Neural cell (in vitro differentiated cells): ENCODE measurements around the gene TEX22. TPM values are rescaled to one million over a fixed set of nuclear protein-coding genes. Genes with fewer than 3 reads are reported as not detected.

Source experiments
- H2AFZ ChIP-seq: fragments of 200-600, 300-800 bp; sonication (generic), shearing (Covaris generic); 2 replicates; pipeline ENCODE4 v1.6.0; 2014; ENCODE audit warnings: low read depth, mild to moderate bottlenecking, antibody characterized with exemption, low read length, moderate library complexity
- H3F3A ChIP-seq: fragments of 200-600 bp; shearing (Covaris generic); 2 replicates; pipeline ENCODE4 v1.6.1; 2016; ENCODE audit warnings: mild to moderate bottlenecking, moderate library complexity, mixed read lengths, antibody characterized with exemption, low read length; ENCODE audit not compliant: insufficient read depth, poor library complexity, severe bottlenecking
- H3K27ac ChIP-seq: fragments of 200-600, 300-800 bp; sonication (generic), shearing (Covaris generic); 2 replicates; pipeline ENCODE4 v1.5.1; 2014; ENCODE audit warnings: mild to moderate bottlenecking, low read length, moderate library complexity
- H3K27me3 ChIP-seq: fragments of 300-800, 200-600 bp; sonication (generic), shearing (Covaris generic); 2 replicates; pipeline ENCODE4 v1.6.0; 2014; ENCODE audit warnings: mild to moderate bottlenecking, low read depth, low read length, moderate library complexity; ENCODE audit not compliant: insufficient read depth
- H3K36me3 ChIP-seq: fragments of 300-800, 200-600 bp; sonication (generic), shearing (Covaris generic); 2 replicates; pipeline ENCODE4 v1.5.1; 2014; ENCODE audit warnings: mild to moderate bottlenecking, antibody characterized with exemption, low read length, moderate library complexity; ENCODE audit not compliant: insufficient read depth
- H3K4me2 ChIP-seq: fragments of 300-800, 200-600 bp; sonication (generic), shearing (Covaris generic); 2 replicates; pipeline ENCODE4 v1.6.0; 2014; ENCODE audit warnings: mild to moderate bottlenecking, low read length
- H3K4me3 ChIP-seq: fragments of 300-800, 200-600 bp; sonication (generic), shearing (Covaris generic); 2 replicates; pipeline ENCODE4 v1.5.1; 2014; ENCODE audit warnings: mild to moderate bottlenecking, low read length, moderate library complexity
- H3K79me2 ChIP-seq: fragments of 200-600 bp; shearing (Covaris generic); replicated peaks from 2 replicates; pipeline ENCODE4 v1.6.0; 2014; ENCODE audit warnings: mild to moderate bottlenecking, low read length, moderate library complexity; ENCODE audit not compliant: insufficient read depth
- H3K9ac ChIP-seq: fragments of 300-800, 200-600 bp; sonication (generic), shearing (Covaris generic); 2 replicates; pipeline ENCODE4 v1.6.1; 2016; ENCODE audit warnings: mild to moderate bottlenecking, low read length, mixed read lengths
- H3K9me2 ChIP-seq: fragments of 200-600 bp; shearing (Covaris generic); 2 replicates; pipeline ENCODE4 v1.6.1; 2016; ENCODE audit warnings: mild to moderate bottlenecking, low read length, mixed read lengths; ENCODE audit not compliant: insufficient read depth
- H3K9me3 ChIP-seq: fragments of 200-600, 300-800 bp; sonication (generic), shearing (Covaris generic); 2 replicates; pipeline ENCODE4 v1.6.1; 2016; ENCODE audit warnings: mild to moderate bottlenecking, mixed run types, low read length, moderate library complexity, mixed read lengths
- H4K20me1 ChIP-seq: fragments of 200-600 bp; shearing (Covaris generic); 2 replicates; pipeline ENCODE4 v1.6.1; 2016; ENCODE audit warnings: mild to moderate bottlenecking, mixed run types; ENCODE audit not compliant: insufficient read depth
- EP300 ChIP-seq: fragments of 450-650 bp; conservative IDR thresholded peaks from 2 replicates; pipeline ENCODE4 v1.6.1; 2014; ENCODE audit warnings: antibody characterized with exemption, mild to moderate bottlenecking, moderate library complexity; ENCODE audit not compliant: poor library complexity, severe bottlenecking
- EZH2 ChIP-seq: fragments of 200-600, 300-800 bp; shearing (Covaris generic), sonication (generic); IDR thresholded peaks from 2 replicates; pipeline ENCODE4 v1.6.1; 2014; ENCODE audit warnings: antibody characterized with exemption, low read length, borderline replicate concordance, mild to moderate bottlenecking; ENCODE audit not compliant: insufficient read depth, poor library complexity, severe bottlenecking
- MXI1 ChIP-seq: fragments of 450-650 bp; conservative IDR thresholded peaks from 2 replicates; pipeline ENCODE4 v1.6.1; 2014; ENCODE audit warnings: antibody characterized with exemption, mild to moderate bottlenecking; ENCODE audit not compliant: poor library complexity, severe bottlenecking
- POLR2AphosphoS5 ChIP-seq: IDR thresholded peaks from 2 replicates; pipeline ENCODE4 v1.6.1; 2012
- RAD21 ChIP-seq: fragments of 450-650 bp; conservative IDR thresholded peaks from 2 replicates; pipeline ENCODE4 v1.6.1; 2014; ENCODE audit warnings: antibody characterized with exemption, mild to moderate bottlenecking, moderate library complexity
- SMC3 ChIP-seq: fragments of 450-650 bp; conservative IDR thresholded peaks from 2 replicates; pipeline ENCODE4 v1.6.1; 2014; ENCODE audit warnings: antibody characterized with exemption, mild to moderate bottlenecking, moderate library complexity; ENCODE audit not compliant: poor library complexity
- TAF1 ChIP-seq: IDR thresholded peaks from 2 replicates; pipeline ENCODE4 v1.6.1; 2012; ENCODE audit warnings: low read depth
- polyA plus RNA-seq: library from polyadenylated mRNA; depleted of rRNA; stranded (reverse); fragments of >200 nt; gene quantifications from 2 replicates; pipeline ENCODE4 v1.2.3, GENCODE V29; 2014
- TF ChIP-seq, protein P1 (sequence below): fragments of 450-650 bp; IDR thresholded peaks from 2 replicates; pipeline ENCODE4 v1.5.1; 2014; ENCODE audit warnings: antibody characterized with exemption, mild to moderate bottlenecking, moderate library complexity; ENCODE audit not compliant: poor library complexity, severe bottlenecking
- TF ChIP-seq, protein P2 (sequence below): IDR thresholded peaks from 2 replicates; pipeline ENCODE4 v1.6.1; 2012; ENCODE audit warnings: borderline replicate concordance

The TEX22 gene
- polyA plus RNA-seq, 1 donor from 2014 or later: 0.22 TPM

DNA sequence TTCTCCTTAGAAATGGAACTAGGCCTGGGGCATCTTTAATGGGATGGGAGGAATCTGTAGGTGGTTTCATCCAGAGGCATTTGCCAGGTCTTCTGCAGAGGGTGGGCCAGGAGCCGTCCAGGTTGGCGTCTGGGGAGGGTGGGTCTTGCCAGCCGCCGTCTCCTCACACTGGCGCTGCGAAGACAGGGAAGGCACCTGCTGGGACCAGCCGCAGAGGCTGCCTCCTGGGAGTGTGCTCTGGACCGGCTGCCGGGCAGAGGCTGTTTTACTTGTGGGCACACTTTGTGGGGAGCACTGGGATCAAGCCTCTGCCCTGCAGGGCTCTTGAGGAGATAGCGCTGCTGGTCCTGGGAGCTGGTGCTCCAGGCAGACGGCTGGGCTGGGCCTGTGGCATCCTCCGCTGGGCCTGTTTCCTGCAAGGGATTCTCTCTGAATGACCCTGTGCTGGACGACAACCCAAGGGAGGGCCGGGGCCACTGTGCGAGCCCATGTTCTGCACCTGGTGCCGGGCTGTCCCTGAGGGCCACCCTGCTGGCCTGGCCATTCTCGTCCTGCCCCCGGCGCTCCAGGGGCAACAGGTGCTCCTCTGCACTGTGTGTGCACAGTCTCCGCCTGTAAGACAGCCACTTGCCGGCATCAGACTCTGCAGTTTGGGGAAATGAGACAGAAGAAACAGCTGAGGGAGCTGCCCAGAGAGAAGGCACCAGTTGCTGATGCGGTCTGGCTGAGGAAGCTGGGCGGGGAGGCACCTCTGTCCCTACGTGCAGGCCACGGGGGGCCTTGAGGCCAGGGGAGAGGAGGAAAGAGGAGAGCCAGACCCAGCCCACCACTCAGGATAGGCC, 10.0 kb upstream of the TEX22 start:
- Histone ChIP-seq H3K79me2 (no peaks in the 10 kb centered on the region), H2AFZ (no peak overlapping the region), H3K9ac (no peak overlapping the region), H3F3A (no peaks in the 10 kb centered on the region), H3K9me2 (no peaks in the 10 kb centered on the region), H3K9me3 (no peaks in the 10 kb centered on the region), H4K20me1 (no peaks in the 10 kb centered on the region), H3K4me3 (no peak overlapping the region), H3K27me3 (no peaks in the 10 kb centered on the region), H3K36me3 (no peaks in the 10 kb centered on the region), H3K27ac (no peak overlapping the region), H3K4me2 (no peak overlapping the region)
- TF ChIP-seq, protein P1, sequence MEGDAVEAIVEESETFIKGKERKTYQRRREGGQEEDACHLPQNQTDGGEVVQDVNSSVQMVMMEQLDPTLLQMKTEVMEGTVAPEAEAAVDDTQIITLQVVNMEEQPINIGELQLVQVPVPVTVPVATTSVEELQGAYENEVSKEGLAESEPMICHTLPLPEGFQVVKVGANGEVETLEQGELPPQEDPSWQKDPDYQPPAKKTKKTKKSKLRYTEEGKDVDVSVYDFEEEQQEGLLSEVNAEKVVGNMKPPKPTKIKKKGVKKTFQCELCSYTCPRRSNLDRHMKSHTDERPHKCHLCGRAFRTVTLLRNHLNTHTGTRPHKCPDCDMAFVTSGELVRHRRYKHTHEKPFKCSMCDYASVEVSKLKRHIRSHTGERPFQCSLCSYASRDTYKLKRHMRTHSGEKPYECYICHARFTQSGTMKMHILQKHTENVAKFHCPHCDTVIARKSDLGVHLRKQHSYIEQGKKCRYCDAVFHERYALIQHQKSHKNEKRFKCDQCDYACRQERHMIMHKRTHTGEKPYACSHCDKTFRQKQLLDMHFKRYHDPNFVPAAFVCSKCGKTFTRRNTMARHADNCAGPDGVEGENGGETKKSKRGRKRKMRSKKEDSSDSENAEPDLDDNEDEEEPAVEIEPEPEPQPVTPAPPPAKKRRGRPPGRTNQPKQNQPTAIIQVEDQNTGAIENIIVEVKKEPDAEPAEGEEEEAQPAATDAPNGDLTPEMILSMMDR: no peak
- TF ChIP-seq RAD21 (no peak), POLR2AphosphoS5 (no peak), SMC3 (no peak), EZH2 (no peak), TAF1 (no peak), MXI1 (no peak), EP300 (no peak)
- TF ChIP-seq, protein P2, sequence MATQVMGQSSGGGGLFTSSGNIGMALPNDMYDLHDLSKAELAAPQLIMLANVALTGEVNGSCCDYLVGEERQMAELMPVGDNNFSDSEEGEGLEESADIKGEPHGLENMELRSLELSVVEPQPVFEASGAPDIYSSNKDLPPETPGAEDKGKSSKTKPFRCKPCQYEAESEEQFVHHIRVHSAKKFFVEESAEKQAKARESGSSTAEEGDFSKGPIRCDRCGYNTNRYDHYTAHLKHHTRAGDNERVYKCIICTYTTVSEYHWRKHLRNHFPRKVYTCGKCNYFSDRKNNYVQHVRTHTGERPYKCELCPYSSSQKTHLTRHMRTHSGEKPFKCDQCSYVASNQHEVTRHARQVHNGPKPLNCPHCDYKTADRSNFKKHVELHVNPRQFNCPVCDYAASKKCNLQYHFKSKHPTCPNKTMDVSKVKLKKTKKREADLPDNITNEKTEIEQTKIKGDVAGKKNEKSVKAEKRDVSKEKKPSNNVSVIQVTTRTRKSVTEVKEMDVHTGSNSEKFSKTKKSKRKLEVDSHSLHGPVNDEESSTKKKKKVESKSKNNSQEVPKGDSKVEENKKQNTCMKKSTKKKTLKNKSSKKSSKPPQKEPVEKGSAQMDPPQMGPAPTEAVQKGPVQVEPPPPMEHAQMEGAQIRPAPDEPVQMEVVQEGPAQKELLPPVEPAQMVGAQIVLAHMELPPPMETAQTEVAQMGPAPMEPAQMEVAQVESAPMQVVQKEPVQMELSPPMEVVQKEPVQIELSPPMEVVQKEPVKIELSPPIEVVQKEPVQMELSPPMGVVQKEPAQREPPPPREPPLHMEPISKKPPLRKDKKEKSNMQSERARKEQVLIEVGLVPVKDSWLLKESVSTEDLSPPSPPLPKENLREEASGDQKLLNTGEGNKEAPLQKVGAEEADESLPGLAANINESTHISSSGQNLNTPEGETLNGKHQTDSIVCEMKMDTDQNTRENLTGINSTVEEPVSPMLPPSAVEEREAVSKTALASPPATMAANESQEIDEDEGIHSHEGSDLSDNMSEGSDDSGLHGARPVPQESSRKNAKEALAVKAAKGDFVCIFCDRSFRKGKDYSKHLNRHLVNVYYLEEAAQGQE: no peak

DNA sequence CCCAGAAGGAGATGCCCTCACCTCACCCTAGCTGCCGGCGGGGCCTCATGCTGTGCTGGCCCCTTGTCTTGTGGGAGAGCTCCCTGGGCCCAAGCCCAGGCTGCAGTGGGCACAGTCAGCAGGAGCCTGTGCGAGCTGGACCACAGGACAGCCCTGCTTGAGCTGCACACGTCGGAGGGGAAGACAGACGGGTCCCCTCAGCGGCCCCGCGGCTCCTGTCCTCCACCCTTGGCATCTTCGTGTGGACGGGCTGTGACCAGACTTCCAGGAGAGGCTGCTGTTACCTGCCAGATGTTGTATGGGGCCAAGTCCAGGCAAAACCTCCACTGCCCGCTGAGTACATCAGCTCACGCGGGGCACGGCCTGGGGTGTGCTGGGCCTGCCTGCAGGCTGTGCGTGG, 9.4 kb upstream of the TEX22 start:
- Histone ChIP-seq H3K27me3 (no peaks in the 10 kb centered on the region), H3K9me3 (no peaks in the 10 kb centered on the region), H3K27ac (no peak overlapping the region), H3K36me3 (no peaks in the 10 kb centered on the region), H3F3A (no peaks in the 10 kb centered on the region), H3K4me3 (no peak overlapping the region), H3K79me2 (no peaks in the 10 kb centered on the region), H3K9me2 (no peaks in the 10 kb centered on the region), H4K20me1 (no peaks in the 10 kb centered on the region), H2AFZ (no peak overlapping the region), H3K4me2 (no peak overlapping the region), H3K9ac (no peak overlapping the region)
- TF ChIP-seq MXI1 (no peak), EZH2 (no peak), RAD21 (no peak), TAF1 (no peak), POLR2AphosphoS5 (no peak), SMC3 (no peak), EP300 (no peak)
- TF ChIP-seq, protein P1: no peak
- TF ChIP-seq, protein P2: no peak
